NCI-H1694 treated with DMSO at 0.1 percent for 48 hours (cell line): ENCODE results near the gene LHFPL2.

Experiments
- DNase-seq: peaks from one replicate; lab custom pipeline; 2025; lab: John Stamatoyannopoulos, UW

Gene LHFPL2

DNA sequence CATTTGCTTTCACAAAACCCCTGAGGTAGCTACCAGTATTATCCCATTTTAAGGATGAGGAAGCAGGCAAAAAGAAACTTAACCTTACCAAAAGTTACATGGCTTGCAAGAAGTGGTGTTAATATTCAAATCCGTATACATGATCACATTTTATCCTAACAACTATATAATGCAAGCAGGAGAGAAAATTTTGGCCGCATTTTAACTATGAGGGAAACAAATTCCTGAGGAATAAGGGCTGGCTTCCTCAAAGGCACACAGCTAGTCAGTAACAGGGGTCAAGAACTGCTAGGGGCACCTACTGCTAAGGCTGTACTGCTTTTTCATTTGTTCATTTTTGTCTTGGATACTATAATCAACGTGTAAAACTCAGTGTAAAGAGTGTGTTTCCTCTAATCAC, 81.0 kb downstream of the LHFPL2 start:
- DNase-seq, result no peak

DNA sequence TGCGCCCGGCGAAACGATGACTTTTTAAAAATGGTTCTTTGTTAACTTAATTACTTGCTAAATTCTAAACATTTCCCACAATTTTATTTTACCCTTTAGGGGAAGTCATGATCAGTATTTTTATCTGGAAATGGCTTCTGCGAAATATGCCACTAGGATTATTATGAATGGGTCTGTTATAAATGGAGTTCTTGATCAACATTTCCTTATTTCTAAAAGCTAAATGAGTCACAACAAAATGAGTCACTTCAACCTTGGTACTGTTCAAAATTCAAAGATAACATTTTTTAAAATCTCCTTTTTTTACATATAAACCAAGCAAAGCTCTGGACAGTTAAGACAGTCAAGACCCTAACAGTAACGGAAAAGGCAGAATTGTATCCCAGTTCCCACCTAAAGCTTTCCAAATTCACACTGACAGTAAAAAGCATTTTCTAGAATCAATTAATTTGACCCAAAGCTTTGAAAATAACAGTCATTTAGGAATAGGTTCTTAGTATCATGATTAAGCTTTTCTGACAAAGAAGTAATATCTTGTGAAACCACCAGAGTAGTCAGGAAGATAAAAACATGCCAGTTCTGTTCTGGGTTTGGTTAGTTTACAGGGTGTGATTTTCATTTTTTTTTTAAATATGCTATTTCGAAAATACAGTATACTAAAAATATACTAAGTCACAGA, 81.7 kb downstream of the LHFPL2 start:
- no peak for DNase-seq

DNA sequence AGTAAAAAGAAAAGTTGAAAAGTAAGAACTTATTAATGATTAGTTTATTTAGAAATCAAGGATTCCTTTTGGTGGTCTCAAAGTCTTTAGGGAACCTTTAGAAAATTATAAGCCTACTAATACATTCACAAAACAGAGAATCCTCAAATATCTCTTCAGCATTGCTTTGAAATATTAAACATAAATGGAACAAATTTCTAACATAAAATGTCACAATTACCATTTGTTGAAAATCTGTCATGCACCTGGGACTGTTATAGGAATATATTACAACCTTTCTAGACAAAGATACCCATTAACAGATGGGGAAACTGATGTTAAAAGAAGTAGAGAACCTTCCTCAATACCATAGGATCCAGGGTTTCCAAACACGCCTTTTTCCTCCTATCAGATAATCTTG, 83.2 kb downstream of the LHFPL2 start:
- no peak for DNase-seq

- DNase-seq, result no peak
Measured at GRCh38 chr5:78563621-78564020, 85.0 kb downstream of the LHFPL2 start.

- DNase-seq, result no peak
Measured at GRCh38 chr5:78562714-78563330, 85.8 kb downstream of the LHFPL2 start.

DNA sequence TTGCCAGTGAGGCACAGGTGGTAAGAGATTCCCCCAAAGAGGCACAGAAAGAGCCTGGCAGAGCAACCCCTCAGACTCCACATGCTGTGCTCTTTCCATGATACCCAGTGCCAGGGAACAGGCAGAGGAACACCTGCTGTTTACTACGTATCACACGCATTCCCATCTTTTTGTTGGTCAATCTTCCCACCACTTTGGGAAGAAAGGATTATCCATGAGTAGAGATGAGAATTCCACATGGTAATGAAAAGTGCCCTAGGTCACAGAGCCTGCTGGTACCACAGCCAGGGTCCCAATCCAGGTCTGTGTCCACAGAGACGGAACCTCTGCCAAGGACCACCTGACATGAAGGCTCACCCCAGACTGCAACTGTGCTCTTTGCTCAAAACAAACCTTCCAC, 86.6 kb downstream of the LHFPL2 start:
- no peak for DNase-seq

- no peak for DNase-seq
Measured at GRCh38 chr5:78561261-78561660, 87.3 kb downstream of the LHFPL2 start.

- DNase-seq, result no peak
Measured at GRCh38 chr5:78560000-78560855, 88.3 kb downstream of the LHFPL2 start.

DNA sequence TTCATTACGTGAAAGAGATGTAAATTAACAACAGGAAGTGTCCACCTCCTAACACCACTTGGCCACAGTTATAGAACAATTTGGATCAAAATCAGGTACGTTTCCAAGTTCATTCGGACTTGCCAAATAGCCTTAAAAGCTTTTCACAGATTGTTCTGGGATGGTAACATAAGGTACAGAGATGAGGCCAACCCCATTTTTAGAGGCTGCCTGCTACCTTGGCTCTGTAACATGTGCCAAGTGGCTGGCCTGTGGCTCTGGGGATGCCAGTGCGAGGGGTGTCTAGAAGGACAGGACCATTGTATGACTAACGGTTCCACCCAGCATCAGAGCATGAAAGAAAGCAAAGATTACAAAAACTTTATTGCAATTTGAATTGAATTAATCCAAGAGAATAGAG, 91.0 kb downstream of the LHFPL2 start:
- no peak for DNase-seq

DNA sequence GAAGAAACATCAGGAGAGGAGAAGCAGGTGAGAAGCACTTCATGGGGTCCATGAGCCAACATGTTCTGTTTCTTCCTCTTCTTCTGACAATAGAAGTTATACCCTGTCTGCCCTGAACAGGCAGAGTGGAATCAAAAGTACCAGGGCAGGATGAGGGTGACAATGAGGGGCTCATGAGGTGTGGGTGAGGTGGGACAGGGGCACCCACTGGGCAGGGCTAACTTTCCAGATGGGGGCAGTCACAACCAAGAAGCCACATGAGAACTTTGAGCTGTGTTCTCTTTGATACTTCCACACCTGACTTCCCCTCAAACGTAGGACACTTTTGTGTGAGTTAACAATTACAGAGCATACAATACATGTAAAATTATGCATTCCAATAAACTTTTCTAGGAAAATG, 92.7 kb downstream of the LHFPL2 start:
- DNase-seq, result no peak

DNA sequence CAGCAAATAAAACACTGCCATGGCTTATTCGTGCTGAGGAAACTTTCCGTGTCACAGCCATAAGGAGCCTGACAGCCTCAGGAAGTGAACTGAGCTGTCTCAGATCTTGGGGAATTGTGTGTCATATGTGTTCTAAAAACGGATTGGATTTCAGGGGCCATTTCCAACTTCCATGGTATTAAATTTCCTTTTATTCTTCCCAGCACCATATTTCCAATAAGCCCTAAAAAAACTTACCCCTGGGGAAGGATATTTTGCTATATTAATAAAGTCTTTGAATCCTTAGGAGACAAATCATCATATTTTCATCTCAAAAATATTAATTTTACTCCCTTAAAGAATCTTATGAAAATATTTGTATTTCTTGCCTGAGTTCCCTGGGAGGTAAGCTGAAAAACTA, 93.9 kb downstream of the LHFPL2 start:
- no peak for DNase-seq

DNA sequence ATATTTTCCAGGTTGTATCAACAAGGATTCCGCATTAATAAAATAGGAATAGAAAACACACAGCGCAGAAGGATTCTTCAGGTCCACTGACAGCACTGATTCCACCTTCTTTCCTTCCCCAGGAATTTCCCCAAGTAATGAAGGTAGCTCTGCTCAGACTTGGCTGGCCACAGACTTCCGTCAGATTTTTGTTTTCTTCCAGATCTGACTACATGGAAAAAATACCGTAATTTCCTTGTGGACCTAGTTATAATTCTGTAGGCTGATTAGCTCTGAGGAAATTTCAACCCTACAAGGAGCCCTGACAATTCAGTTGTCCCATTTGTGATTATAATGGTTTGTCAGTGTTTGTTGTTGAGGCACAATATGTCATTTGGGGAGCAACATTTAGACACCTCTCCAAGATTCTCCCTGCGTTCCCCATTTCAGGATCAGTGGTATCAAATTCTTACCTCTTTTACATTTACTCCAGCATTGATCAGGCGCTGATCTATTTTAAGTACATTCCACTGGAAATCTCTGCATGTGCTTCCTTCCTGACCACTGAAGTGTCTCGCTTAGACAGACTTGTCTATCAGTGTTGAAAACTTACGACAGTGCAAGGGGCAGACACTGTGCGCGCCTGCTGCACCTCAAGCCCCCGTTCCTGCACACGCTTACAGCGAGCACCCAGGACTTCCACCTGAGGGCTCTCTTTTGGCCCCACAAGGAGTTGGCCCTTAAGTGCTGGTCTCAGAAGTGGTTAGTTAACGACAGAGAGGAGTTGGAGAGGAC, 94.8 kb downstream of the LHFPL2 start:
- no peak for DNase-seq

GRCh38 chr5:78552729-78553342, 95.7 kb downstream of the LHFPL2 start:
- no peak for DNase-seq

DNA sequence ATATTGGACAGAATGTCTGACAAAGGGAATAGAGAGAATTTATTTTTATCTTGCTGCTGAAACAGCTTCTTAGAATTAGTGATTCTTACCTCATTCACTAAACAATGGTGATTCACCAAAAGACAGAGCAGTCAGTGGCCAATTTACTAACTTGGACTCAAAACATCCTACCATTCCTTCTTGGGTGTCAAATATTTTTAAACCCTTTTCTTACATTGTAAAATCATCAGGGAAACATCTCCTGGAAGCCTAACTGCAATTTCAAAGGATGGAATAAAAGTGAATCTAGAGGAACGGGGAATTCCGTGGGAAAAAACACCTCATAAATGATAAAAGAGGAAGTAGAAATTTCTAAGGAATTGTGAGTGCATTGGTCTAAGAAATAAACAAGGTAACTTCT, 97.7 kb downstream of the LHFPL2 start:
- DNase-seq, result no peak

GRCh38 chr5:78549043-78549442, 99.5 kb downstream of the LHFPL2 start:
- no peak for DNase-seq

GRCh38 chr5:78547731-78548615, 100.6 kb downstream of the LHFPL2 start:
- DNase-seq, result no peak

DNA sequence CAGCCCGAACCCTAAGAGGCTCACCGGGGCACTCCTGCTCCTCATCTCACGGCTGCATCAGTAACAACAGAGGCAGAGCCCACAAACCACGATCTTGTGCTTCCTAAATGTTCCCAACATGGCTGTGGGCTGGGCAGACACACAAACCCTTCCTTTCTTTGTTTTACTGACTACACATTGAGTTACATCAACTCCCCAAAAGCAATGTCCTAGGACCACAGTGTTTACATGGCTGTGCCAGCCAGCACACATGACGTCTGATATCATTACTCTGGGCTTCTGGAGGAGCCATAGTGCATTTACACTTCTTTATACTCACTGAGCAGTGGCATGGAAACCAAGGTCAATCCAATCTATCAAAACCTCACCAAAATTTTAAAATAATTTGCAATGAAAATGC, 101.4 kb downstream of the LHFPL2 start:
- DNase-seq, result no peak

GRCh38 chr5:78546276-78546996, 102.1 kb downstream of the LHFPL2 start:
- no peak for DNase-seq

DNA sequence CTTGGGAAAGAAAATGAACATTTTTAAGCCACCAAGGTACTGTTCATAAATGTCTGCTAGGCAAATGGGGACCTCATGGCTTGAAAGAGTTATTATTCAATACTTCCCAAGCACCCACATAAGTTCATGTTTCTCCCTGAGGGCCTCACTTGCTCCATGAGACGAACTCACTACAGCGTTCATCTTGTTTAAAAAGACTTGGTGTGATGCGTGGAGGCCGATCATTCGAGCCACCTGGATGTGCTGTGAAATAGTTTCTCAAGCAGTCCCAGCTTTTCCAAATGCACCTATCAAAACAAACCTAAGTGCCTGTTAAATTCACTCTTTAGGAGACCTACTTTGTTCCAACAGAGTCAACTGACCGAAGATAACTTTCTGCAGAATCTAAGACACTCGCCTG, 103.2 kb downstream of the LHFPL2 start:
- no peak for DNase-seq

GRCh38 chr5:78544561-78545201, 103.9 kb downstream of the LHFPL2 start:
- no peak for DNase-seq
